HEK293 (cell line): Measurements from ENCODE around the gene SEC11A.

Experiments
- CTCF ChIA-PET: fragments of 350-600 bp; formaldehyde crosslinking; extraction: SDS; loops from one replicate; lab custom pipeline; 2021; ENCODE audit warnings: antibody characterized with exemption; lab: Yijun Ruan, JAX
- POLR2A ChIA-PET: fragments of 300-600 bp; formaldehyde crosslinking; extraction: SDS; loops from one replicate; lab custom pipeline; 2020; ENCODE audit warnings: antibody characterized with exemption, inconsistent platforms; lab: Yijun Ruan, JAX
- H3K27ac ChIP-seq: fragments of 200-500 bp; sonication (Bioruptor generic); 2 replicates; pipeline ENCODE4 v1.5.1; 2014; ENCODE audit warnings: low read depth, low read length, control low read depth, inconsistent platforms; ENCODE audit errors: extremely low read depth
- H3K36me3 ChIP-seq, 2 experiments: fragments of 200-500 bp in 1 of 2; sonication (Bioruptor generic) in 1 of 2; 1 replicate in 1 of 2; 2 replicates in 1 of 2; pipeline ENCODE4 v1.5.1; 2014 to 2017; ENCODE audit warnings: inconsistent platforms in 2 of 2, low read length in 2 of 2; ENCODE audit not compliant: control insufficient read depth in 2 of 2, insufficient read depth in 1 of 2
- H3K4me1 ChIP-seq: fragments of 200-500 bp; sonication (Bioruptor generic); 2 replicates; pipeline ENCODE4 v1.5.1; 2014; ENCODE audit warnings: mild to moderate bottlenecking, low read length, inconsistent platforms; ENCODE audit not compliant: control insufficient read depth, insufficient read depth
- H3K4me3 ChIP-seq: 2 replicates; pipeline ENCODE4 v1.5.1; 2011; ENCODE audit warnings: low read depth, mild to moderate bottlenecking, control low read depth, low read length, moderate library complexity
- H3K9me3 ChIP-seq: fragments of 200-500 bp; sonication (Bioruptor generic); 2 replicates; pipeline ENCODE4 v1.5.1; 2014; ENCODE audit warnings: low read depth, low read length, inconsistent platforms; ENCODE audit not compliant: control insufficient read depth, insufficient read depth
- ATF2 ChIP-seq: fragments of 450-650 bp; formaldehyde crosslinking; IDR thresholded peaks from 2 replicates; pipeline ENCODE4 v1.5.1; 2016; ENCODE audit warnings: missing biosample characterization, missing genetic modification characterization, low read depth
- GLI2 ChIP-seq: fragments of 450-650 bp; formaldehyde crosslinking; IDR thresholded peaks from 2 replicates; pipeline ENCODE4; 2017; ENCODE audit warnings: missing biosample characterization, missing genetic modification characterization, low read depth, borderline replicate concordance
- GLIS1 ChIP-seq: fragments of 450-650 bp; formaldehyde crosslinking; IDR thresholded peaks from 2 replicates; pipeline ENCODE4 v1.5.1; 2016; ENCODE audit warnings: missing biosample characterization, missing genetic modification characterization
- HOXC10 ChIP-seq: sonication (generic); formaldehyde crosslinking; IDR thresholded peaks from 2 replicates; pipeline ENCODE4 v1.8.1; 2023; ENCODE audit warnings: mild to moderate bottlenecking, missing genetic modification reagents
- RBAK ChIP-seq: fragments of 450-650 bp; formaldehyde crosslinking; IDR thresholded peaks from 2 replicates; pipeline ENCODE4 v1.5.1; 2016; ENCODE audit warnings: missing biosample characterization, missing genetic modification characterization
- TRIM28 ChIP-seq: IDR thresholded peaks from 2 replicates; pipeline ENCODE4 v1.6.1; 2011; ENCODE audit warnings: low read length, control low read depth, borderline replicate concordance
- TSHZ1 ChIP-seq: fragments of 450-650 bp; formaldehyde crosslinking; IDR thresholded peaks from 2 replicates; pipeline ENCODE4 v1.5.1; 2016; ENCODE audit warnings: missing biosample characterization, missing genetic modification characterization, borderline replicate concordance
- ZBTB17 ChIP-seq: fragments of 450-650 bp; formaldehyde crosslinking; IDR thresholded peaks from 2 replicates; pipeline ENCODE4 v1.5.1; 2016; ENCODE audit warnings: missing biosample characterization, missing genetic modification characterization
- ZFP41 ChIP-seq: fragments of 450-650 bp; formaldehyde crosslinking; IDR thresholded peaks from 2 replicates; pipeline ENCODE4 v1.5.1; 2016; ENCODE audit warnings: missing biosample characterization, missing genetic modification characterization, borderline replicate concordance
- ZNF133 ChIP-seq: fragments of 450-650 bp; formaldehyde crosslinking; IDR thresholded peaks from 2 replicates; pipeline ENCODE4 v1.5.1; 2016; ENCODE audit warnings: missing biosample characterization, missing genetic modification characterization
- ZNF2 ChIP-seq: fragments of 450-650 bp; formaldehyde crosslinking; IDR thresholded peaks from 2 replicates; pipeline ENCODE4 v1.5.1; 2016; ENCODE audit warnings: missing biosample characterization, missing genetic modification characterization
- ZNF302 ChIP-seq: fragments of 450-650 bp; formaldehyde crosslinking; IDR thresholded peaks from 2 replicates; pipeline ENCODE4 v1.5.1; 2016; ENCODE audit warnings: missing biosample characterization, missing genetic modification characterization, low read depth
- ZNF311 ChIP-seq: fragments of 450-650 bp; formaldehyde crosslinking; IDR thresholded peaks from 2 replicates; pipeline ENCODE4 v1.5.1; 2017; ENCODE audit warnings: missing biosample characterization, missing genetic modification characterization, borderline replicate concordance
- ZNF324 ChIP-seq: fragments of 450-650 bp; formaldehyde crosslinking; IDR thresholded peaks from 2 replicates; pipeline ENCODE4 v1.5.1; 2016; ENCODE audit warnings: missing biosample characterization, missing genetic modification characterization
- ZNF341 ChIP-seq: fragments of 450-650 bp; formaldehyde crosslinking; IDR thresholded peaks from 2 replicates; pipeline ENCODE4; 2016; ENCODE audit warnings: low read depth, missing biosample characterization, missing genetic modification characterization
- ZNF510 ChIP-seq: fragments of 450-650 bp; formaldehyde crosslinking; IDR thresholded peaks from 2 replicates; pipeline ENCODE4 v1.5.1; 2018; ENCODE audit warnings: mild to moderate bottlenecking, missing genetic modification characterization, missing biosample characterization; ENCODE audit not compliant: insufficient replicate concordance
- ZNF521 ChIP-seq: fragments of 450-650 bp; formaldehyde crosslinking; IDR thresholded peaks from 2 replicates; pipeline ENCODE4 v1.5.1; 2017; ENCODE audit warnings: missing biosample characterization, mild to moderate bottlenecking, missing genetic modification characterization
- ZNF621 ChIP-seq: fragments of 450-650 bp; formaldehyde crosslinking; IDR thresholded peaks from 2 replicates; pipeline ENCODE4 v1.5.1; 2017; ENCODE audit warnings: missing biosample characterization, missing genetic modification characterization
- ZNF660 ChIP-seq: fragments of 450-650 bp; IDR thresholded peaks from 2 replicates; pipeline ENCODE4 v1.5.1; 2018; ENCODE audit warnings: missing biosample characterization, mild to moderate bottlenecking, missing genetic modification characterization
- ZNF670 ChIP-seq: fragments of 450-650 bp; formaldehyde crosslinking; IDR thresholded peaks from 2 replicates; pipeline ENCODE4 v1.5.1; 2016; ENCODE audit warnings: missing biosample characterization, missing genetic modification characterization, low read depth
- ZNF692 ChIP-seq: fragments of 450-650 bp; formaldehyde crosslinking; IDR thresholded peaks from 2 replicates; pipeline ENCODE4 v1.5.1; 2016; ENCODE audit warnings: missing biosample characterization, missing genetic modification characterization
- TF ChIP-seq, protein P1 (sequence below): fragments of 450-650 bp; formaldehyde crosslinking; IDR thresholded peaks from 2 replicates; pipeline ENCODE4 v1.5.1; 2017; ENCODE audit warnings: missing biosample characterization, missing genetic modification characterization
- TF ChIP-seq, protein P2 (sequence below): fragments of 450-650 bp; formaldehyde crosslinking; IDR thresholded peaks from 2 replicates; pipeline ENCODE4 v1.5.1; 2017; ENCODE audit warnings: missing biosample characterization, mild to moderate bottlenecking, missing genetic modification characterization, moderate library complexity

Gene SEC11A

GRCh38 chr15:84747416-84748273 is 31.7 kb upstream of the SEC11A start (continued):
- TF ChIP-seq RBAK (no peak), ZNF521 (tag by site-specific recombination) (no peak), ZNF133 (tag by site-specific recombination) (no peak), ZNF510 (no peak), ZNF692 (peak; percentile 31; the same call in 1 of the 2 replicates), ATF2 (tag by site-specific recombination) (no peak), ZNF621 (tag by site-specific recombination) (no peak)
- TF ChIP-seq, protein P1, sequence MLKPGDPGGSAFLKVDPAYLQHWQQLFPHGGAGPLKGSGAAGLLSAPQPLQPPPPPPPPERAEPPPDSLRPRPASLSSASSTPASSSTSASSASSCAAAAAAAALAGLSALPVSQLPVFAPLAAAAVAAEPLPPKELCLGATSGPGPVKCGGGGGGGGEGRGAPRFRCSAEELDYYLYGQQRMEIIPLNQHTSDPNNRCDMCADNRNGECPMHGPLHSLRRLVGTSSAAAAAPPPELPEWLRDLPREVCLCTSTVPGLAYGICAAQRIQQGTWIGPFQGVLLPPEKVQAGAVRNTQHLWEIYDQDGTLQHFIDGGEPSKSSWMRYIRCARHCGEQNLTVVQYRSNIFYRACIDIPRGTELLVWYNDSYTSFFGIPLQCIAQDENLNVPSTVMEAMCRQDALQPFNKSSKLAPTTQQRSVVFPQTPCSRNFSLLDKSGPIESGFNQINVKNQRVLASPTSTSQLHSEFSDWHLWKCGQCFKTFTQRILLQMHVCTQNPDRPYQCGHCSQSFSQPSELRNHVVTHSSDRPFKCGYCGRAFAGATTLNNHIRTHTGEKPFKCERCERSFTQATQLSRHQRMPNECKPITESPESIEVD = no peak
- TF ChIP-seq, protein P2, sequence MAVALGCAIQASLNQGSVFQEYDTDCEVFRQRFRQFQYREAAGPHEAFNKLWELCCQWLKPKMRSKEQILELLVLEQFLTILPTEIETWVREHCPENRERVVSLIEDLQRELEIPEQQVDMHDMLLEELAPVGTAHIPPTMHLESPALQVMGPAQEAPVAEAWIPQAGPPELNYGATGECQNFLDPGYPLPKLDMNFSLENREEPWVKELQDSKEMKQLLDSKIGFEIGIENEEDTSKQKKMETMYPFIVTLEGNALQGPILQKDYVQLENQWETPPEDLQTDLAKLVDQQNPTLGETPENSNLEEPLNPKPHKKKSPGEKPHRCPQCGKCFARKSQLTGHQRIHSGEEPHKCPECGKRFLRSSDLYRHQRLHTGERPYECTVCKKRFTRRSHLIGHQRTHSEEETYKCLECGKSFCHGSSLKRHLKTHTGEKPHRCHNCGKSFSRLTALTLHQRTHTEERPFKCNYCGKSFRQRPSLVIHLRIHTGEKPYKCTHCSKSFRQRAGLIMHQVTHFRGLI = no peak

GRCh38 chr15:84741121-84741520 is 25.2 kb upstream of the SEC11A start:
- ChIA-PET CTCF (no interaction called here), POLR2A (interaction anchor here (0.6 kb wide), 1 partner anchor 83 kb away, joined by 3 read pairs; the partner anchor contains the start of gene NMB)
- Histone ChIP-seq H3K4me3 (no peak overlapping the region), H3K36me3 (no peaks in the 10 kb centered on the region; a peak in 1 of 3 replicates), H3K27ac (no peak overlapping the region; the same call in 1 of the 2 replicates), H3K4me1 (no peaks in the 10 kb centered on the region), H3K9me3 (no peaks in the 10 kb centered on the region)
- TF ChIP-seq ZFP41 (tag by site-specific recombination) (no peak), ZNF2 (no peak), TSHZ1 (tag by site-specific recombination) (no peak), HOXC10 (CRISPR knock-in tag) (no peak), ZNF302 (no peak), ZNF660 (tag by site-specific recombination) (no peak), ZNF341 (tag by site-specific recombination) (no peak), GLI2 (tag by site-specific recombination) (no peak), ZBTB17 (no peak), ZNF324 (tag by site-specific recombination) (no peak), TRIM28 (no peak), ZNF311 (no peak), GLIS1 (tag by site-specific recombination) (no peak), ZNF670 (tag by site-specific recombination) (no peak)
- TF ChIP-seq, all 188 proteins: peak for 0
